GM23338 (cell line): ENCODE results near the gene RARRES2. TPM values are rescaled to one million over a fixed set of nuclear protein-coding genes. Genes with fewer than 3 reads are reported as not detected.

ENCODE experiments used
- ATAC-seq: fragments of 200-7000 bp; cut with Tn5 transposase; 3 replicates; pipeline ENCODE4 v1.9.1; 2020
- DNase-seq: peaks from one replicate; pipeline ENCODE4 v3.0.0-alpha.2; 2015; ENCODE audit warnings: low spot score
- H2AFZ ChIP-seq: fragments of 200-600 bp; sonication (generic); 2 replicates; pipeline ENCODE4 v1.8.0; 2016; ENCODE audit warnings: antibody characterized with exemption, mild to moderate bottlenecking, moderate library complexity
- H3F3A ChIP-seq: fragments of 200-600 bp; sonication (generic); replicated peaks from 2 replicates; pipeline ENCODE4 v1.8.0; 2017; ENCODE audit warnings: antibody characterized with exemption, mixed run types, low read depth
- H3K27ac ChIP-seq: fragments of 200-600 bp; sonication (generic); 2 replicates; pipeline ENCODE4 v1.6.1; 2016; ENCODE audit warnings: low read depth
- H3K27me3 ChIP-seq: fragments of 200-600 bp; sonication (generic); 2 replicates; pipeline ENCODE4 v1.8.0; 2016; ENCODE audit warnings: mild to moderate bottlenecking, mixed run types, moderate library complexity; ENCODE audit not compliant: insufficient read depth
- H3K36me3 ChIP-seq: fragments of 200-600 bp; sonication (generic); 2 replicates; pipeline ENCODE4 v1.8.0; 2016; ENCODE audit warnings: mild to moderate bottlenecking; ENCODE audit not compliant: insufficient read depth
- H3K4me1 ChIP-seq: fragments of 200-600 bp; sonication (generic); 2 replicates; pipeline ENCODE4 v1.8.0; 2016; ENCODE audit warnings: mild to moderate bottlenecking, moderate library complexity; ENCODE audit not compliant: insufficient read depth
- H3K4me2 ChIP-seq: fragments of 200-600 bp; sonication (generic); 2 replicates; pipeline ENCODE4 v1.7.1; 2017; ENCODE audit warnings: mixed run types
- H3K4me3 ChIP-seq: fragments of 200-600 bp; sonication (generic); 2 replicates; pipeline ENCODE4 v1.6.1; 2016; ENCODE audit warnings: mixed run types
- H3K79me2 ChIP-seq: fragments of 200-600 bp; sonication (generic); replicated peaks from 2 replicates; pipeline ENCODE4 v1.8.0; 2017; ENCODE audit warnings: mild to moderate bottlenecking; ENCODE audit not compliant: insufficient read depth
- H3K9me2 ChIP-seq: fragments of 200-600 bp; sonication (generic); 2 replicates; pipeline ENCODE4 v1.8.0; 2017; ENCODE audit not compliant: insufficient read depth
- H4K20me1 ChIP-seq: fragments of 200-600 bp; sonication (generic); replicated peaks from 2 replicates; pipeline ENCODE4 v1.8.0; 2017; ENCODE audit warnings: mild to moderate bottlenecking; ENCODE audit not compliant: insufficient read depth
- H3K27ac Mint-ChIP-seq: 2 replicates; pipeline ENCODE4 v1.8.0; 2020; ENCODE audit warnings: inconsistent platforms, mild to moderate bottlenecking, moderate library complexity, mixed read lengths
- H3K27me3 Mint-ChIP-seq: 3 replicates; pipeline ENCODE4 v1.8.0; 2022; ENCODE audit warnings: low read depth, mild to moderate bottlenecking, moderate library complexity, mixed read lengths, inconsistent platforms; ENCODE audit not compliant: insufficient read depth, poor library complexity
- H3K36me3 Mint-ChIP-seq: 3 replicates; pipeline ENCODE4 v1.8.0; 2021; ENCODE audit warnings: low read depth, mild to moderate bottlenecking, inconsistent platforms, moderate library complexity, mixed read lengths
- H3K4me1 Mint-ChIP-seq: 3 replicates; pipeline ENCODE4 v1.8.0; 2020; ENCODE audit warnings: mild to moderate bottlenecking, inconsistent platforms, mixed read lengths
- H3K4me3 Mint-ChIP-seq: 3 replicates; pipeline ENCODE4 v1.8.0; 2021; ENCODE audit warnings: moderate library complexity, mild to moderate bottlenecking, inconsistent platforms, mixed read lengths
- H3K9me3 Mint-ChIP-seq: 3 replicates; pipeline ENCODE4 v1.8.0; 2020; ENCODE audit warnings: moderate library complexity, mild to moderate bottlenecking, inconsistent platforms, mixed read lengths
- CREB1 ChIP-seq: fragments of 250-450 bp; sonication (Bioruptor Pico); IDR thresholded peaks from 2 replicates; pipeline ENCODE4 v1.5.0; 2020; ENCODE audit warnings: low read depth, mild to moderate bottlenecking, moderate library complexity
- EZH2 ChIP-seq: fragments of 200-600 bp; sonication (generic); IDR thresholded peaks from one replicate; pipeline ENCODE4 v1.8.0; 2017; ENCODE audit warnings: antibody characterized with exemption, mild to moderate bottlenecking, low read depth; ENCODE audit not compliant: unreplicated experiment
- EZH2phosphoT487 ChIP-seq: fragments of 200-600 bp; sonication (generic); IDR thresholded peaks from one replicate; pipeline ENCODE4 v1.8.1; 2018; ENCODE audit warnings: antibody characterized with exemption; ENCODE audit not compliant: unreplicated experiment
- JUNB ChIP-seq: IDR thresholded peaks from one replicate; pipeline ENCODE4 v1.6.1; 2016; ENCODE audit warnings: antibody characterized with exemption; ENCODE audit not compliant: unreplicated experiment
- NANOG ChIP-seq: IDR thresholded peaks from 2 replicates; pipeline ENCODE4 v1.6.1; 2016; ENCODE audit warnings: antibody characterized with exemption, borderline replicate concordance
- POLR2AphosphoS5 ChIP-seq: IDR thresholded peaks from 2 replicates; pipeline ENCODE4 v1.6.1; 2016; ENCODE audit warnings: antibody characterized with exemption, low read depth
- STAT1 ChIP-seq: IDR thresholded peaks from one replicate; pipeline ENCODE4 v1.6.1; 2016; ENCODE audit warnings: antibody characterized with exemption; ENCODE audit not compliant: unreplicated experiment
- ZNF114 ChIP-seq: fragments of 250-450 bp; sonication (Bioruptor Pico); IDR thresholded peaks from 2 replicates; pipeline ENCODE4 v1.5.0; 2020; ENCODE audit warnings: mild to moderate bottlenecking, moderate library complexity
- ZNF331 ChIP-seq: fragments of 250-450 bp; sonication (Bioruptor Pico); IDR thresholded peaks from 2 replicates; pipeline ENCODE4 v1.5.0; 2020; ENCODE audit warnings: low read depth, mild to moderate bottlenecking, moderate library complexity
- polyA plus RNA-seq: library from polyadenylated mRNA; unstranded; fragments of >200 nt; fragmentation: Nextera tagmentation; extraction: Ambion mirVana; gene quantifications from 2 replicates; pipeline ENCODE4 v1.2.1, GENCODE V29; 2016
- total RNA-seq: library from RNA; depleted of rRNA; stranded (reverse); fragments of >200 nt; shearing (Covaris generic); gene quantifications from 2 replicates; pipeline ENCODE4 v1.2.3, GENCODE V29; 2014
- TF ChIP-seq, protein P1 (sequence below), 2 experiments: fragments of 200-600 bp in 1 of 2; sonication (generic) in 1 of 2; conservative IDR thresholded peaks; 2 replicates each; pipeline versions ENCODE4 v1.5.1 to v1.6.1; 2016 to 2017; ENCODE audit warnings: antibody characterized with exemption in 2 of 2, low read depth in 2 of 2, mild to moderate bottlenecking in 2 of 2, moderate library complexity in 1 of 2
- TF ChIP-seq, protein P2 (sequence below): fragments of 250-450 bp; sonication (Bioruptor Pico); IDR thresholded peaks from 2 replicates; pipeline ENCODE4 v1.5.0; 2020; ENCODE audit warnings: mild to moderate bottlenecking, moderate library complexity
- TF ChIP-seq, protein P3 (sequence below): IDR thresholded peaks from 2 replicates; pipeline ENCODE4 v1.6.1; 2016; ENCODE audit warnings: antibody characterized with exemption

RARRES2 gene
- total and polyA plus RNA-seq, 2 experiments from 2014 or later, result 169 to 314 TPM

DNA sequence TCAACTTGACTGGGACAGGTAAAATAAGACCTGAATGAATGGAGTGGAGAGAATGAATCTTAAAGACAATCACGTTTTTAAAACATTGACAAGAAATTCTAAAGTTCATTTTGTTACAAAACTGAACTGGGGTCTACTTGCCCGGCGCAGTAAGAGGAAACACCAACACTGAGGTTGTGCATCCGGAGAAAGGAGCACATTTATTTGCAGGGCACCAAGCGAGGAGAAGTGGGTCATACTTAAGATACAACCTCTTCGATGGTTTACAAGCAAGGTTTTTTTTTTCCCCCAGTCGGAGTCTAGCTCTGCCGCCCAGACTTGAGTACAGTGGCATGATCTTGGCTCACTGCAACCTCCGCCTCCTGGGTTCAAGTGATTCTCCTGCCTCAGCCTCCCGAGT is 23.8 kb upstream of the RARRES2 start (continued):
- TF ChIP-seq, protein P1, sequence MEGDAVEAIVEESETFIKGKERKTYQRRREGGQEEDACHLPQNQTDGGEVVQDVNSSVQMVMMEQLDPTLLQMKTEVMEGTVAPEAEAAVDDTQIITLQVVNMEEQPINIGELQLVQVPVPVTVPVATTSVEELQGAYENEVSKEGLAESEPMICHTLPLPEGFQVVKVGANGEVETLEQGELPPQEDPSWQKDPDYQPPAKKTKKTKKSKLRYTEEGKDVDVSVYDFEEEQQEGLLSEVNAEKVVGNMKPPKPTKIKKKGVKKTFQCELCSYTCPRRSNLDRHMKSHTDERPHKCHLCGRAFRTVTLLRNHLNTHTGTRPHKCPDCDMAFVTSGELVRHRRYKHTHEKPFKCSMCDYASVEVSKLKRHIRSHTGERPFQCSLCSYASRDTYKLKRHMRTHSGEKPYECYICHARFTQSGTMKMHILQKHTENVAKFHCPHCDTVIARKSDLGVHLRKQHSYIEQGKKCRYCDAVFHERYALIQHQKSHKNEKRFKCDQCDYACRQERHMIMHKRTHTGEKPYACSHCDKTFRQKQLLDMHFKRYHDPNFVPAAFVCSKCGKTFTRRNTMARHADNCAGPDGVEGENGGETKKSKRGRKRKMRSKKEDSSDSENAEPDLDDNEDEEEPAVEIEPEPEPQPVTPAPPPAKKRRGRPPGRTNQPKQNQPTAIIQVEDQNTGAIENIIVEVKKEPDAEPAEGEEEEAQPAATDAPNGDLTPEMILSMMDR (conservative IDR thresholded peaks at IDR 0.05; ENCODE audit: low read depth in 2 of 2), result no peak
- TF ChIP-seq ZNF114 (CRISPR knock-in tag), result no peak

DNA sequence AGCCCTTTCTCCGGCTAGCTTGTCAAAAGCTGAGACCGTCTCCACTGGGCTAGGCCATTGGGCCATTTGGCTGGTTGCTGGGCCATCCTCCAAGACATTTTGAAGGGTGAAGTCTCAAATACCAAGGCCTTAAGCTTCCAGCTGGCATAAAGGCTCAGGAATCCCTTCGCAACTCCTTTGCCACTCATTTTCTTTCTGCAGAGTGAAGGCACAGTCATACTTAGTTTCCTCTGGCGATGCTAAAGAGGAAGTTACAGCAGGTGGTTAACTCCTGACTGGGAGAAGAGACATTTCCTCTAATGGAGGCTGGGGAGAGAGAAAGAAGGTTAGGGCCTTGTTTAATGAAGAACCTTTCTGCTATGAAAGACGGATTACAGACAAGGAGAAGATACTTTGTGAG is 22.4 kb upstream of the RARRES2 start:
- Histone ChIP-seq H3K27me3 (no peaks in the 10 kb centered on the region), H3K9me2 (no peaks in the 10 kb centered on the region), H4K20me1 (no peaks in the 10 kb centered on the region), H2AFZ (no peak overlapping the region), H3K4me2 (no peak overlapping the region), H3K4me3 (no peak overlapping the region), H3K27ac (no peak overlapping the region), H3K36me3 (no peaks in the 10 kb centered on the region), H3K79me2 (peaks cover 6% of the 10 kb centered on the region), H3F3A (0 out of 2 replicates have a peak, but pooled peaks cover 10% of the 10 kb centered on the region), H3K4me1 (peaks cover 58% of the 10 kb centered on the region)
- ATAC-seq (no peak), DNase-seq (no peak)
- H3K9me3 Mint-ChIP-seq, result no peaks in the 10 kb centered on the region; the same call in 2 of the 3 replicates
- H3K36me3 Mint-ChIP-seq, result peaks cover under 1% of the 10 kb centered on the region; the same call in 1 of the 3 replicates
- no peak overlapping the region for H3K4me3 Mint-ChIP-seq
- H3K27ac Mint-ChIP-seq, result no peak overlapping the region
- peaks cover 10% of the 10 kb centered on the region for H3K27me3 Mint-ChIP-seq
- H3K4me1 Mint-ChIP-seq, result peaks cover 53% of the 10 kb centered on the region
- TF ChIP-seq EZH2phosphoT487 (no peak), NANOG (no peak), JUNB (no peak), POLR2AphosphoS5 (no peak), STAT1 (no peak), ZNF114 (CRISPR knock-in tag) (no peak), EZH2 (no peak), ZNF331 (no peak), CREB1 (no peak)
- TF ChIP-seq, protein P2, sequence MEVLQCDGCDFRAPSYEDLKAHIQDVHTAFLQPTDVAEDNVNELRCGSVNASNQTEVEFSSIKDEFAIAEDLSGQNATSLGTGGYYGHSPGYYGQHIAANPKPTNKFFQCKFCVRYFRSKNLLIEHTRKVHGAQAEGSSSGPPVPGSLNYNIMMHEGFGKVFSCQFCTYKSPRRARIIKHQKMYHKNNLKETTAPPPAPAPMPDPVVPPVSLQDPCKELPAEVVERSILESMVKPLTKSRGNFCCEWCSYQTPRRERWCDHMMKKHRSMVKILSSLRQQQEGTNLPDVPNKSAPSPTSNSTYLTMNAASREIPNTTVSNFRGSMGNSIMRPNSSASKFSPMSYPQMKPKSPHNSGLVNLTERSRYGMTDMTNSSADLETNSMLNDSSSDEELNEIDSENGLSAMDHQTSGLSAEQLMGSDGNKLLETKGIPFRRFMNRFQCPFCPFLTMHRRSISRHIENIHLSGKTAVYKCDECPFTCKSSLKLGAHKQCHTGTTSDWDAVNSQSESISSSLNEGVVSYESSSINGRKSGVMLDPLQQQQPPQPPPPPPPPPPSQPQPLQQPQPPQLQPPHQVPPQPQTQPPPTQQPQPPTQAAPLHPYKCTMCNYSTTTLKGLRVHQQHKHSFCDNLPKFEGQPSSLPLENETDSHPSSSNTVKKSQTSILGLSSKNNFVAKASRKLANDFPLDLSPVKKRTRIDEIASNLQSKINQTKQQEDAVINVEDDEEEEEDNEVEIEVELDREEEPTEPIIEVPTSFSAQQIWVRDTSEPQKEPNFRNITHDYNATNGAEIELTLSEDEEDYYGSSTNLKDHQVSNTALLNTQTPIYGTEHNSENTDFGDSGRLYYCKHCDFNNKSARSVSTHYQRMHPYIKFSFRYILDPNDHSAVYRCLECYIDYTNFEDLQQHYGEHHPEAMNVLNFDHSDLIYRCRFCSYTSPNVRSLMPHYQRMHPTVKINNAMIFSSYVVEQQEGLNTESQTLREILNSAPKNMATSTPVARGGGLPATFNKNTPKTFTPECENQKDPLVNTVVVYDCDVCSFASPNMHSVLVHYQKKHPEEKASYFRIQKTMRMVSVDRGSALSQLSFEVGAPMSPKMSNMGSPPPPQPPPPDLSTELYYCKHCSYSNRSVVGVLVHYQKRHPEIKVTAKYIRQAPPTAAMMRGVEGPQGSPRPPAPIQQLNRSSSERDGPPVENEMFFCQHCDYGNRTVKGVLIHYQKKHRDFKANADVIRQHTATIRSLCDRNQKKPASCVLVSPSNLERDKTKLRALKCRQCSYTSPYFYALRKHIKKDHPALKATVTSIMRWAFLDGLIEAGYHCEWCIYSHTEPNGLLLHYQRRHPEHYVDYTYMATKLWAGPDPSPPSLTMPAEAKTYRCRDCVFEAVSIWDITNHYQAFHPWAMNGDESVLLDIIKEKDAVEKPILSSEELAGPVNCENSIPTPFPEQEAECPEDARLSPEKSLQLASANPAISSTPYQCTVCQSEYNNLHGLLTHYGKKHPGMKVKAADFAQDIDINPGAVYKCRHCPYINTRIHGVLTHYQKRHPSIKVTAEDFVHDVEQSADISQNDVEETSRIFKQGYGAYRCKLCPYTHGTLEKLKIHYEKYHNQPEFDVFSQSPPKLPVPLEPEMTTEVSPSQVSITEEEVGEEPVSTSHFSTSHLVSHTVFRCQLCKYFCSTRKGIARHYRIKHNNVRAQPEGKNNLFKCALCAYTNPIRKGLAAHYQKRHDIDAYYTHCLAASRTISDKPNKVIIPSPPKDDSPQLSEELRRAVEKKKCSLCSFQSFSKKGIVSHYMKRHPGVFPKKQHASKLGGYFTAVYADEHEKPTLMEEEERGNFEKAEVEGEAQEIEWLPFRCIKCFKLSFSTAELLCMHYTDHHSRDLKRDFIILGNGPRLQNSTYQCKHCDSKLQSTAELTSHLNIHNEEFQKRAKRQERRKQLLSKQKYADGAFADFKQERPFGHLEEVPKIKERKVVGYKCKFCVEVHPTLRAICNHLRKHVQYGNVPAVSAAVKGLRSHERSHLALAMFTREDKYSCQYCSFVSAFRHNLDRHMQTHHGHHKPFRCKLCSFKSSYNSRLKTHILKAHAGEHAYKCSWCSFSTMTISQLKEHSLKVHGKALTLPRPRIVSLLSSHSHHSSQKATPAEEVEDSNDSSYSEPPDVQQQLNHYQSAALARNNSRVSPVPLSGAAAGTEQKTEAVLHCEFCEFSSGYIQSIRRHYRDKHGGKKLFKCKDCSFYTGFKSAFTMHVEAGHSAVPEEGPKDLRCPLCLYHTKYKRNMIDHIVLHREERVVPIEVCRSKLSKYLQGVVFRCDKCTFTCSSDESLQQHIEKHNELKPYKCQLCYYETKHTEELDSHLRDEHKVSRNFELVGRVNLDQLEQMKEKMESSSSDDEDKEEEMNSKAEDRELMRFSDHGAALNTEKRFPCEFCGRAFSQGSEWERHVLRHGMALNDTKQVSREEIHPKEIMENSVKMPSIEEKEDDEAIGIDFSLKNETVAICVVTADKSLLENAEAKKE (CRISPR knock-in tag), result no peak
- TF ChIP-seq, protein P1 (conservative IDR thresholded peaks at IDR 0.05; ENCODE audit: low read depth in 2 of 2), result no peak
- TF ChIP-seq, protein P3, sequence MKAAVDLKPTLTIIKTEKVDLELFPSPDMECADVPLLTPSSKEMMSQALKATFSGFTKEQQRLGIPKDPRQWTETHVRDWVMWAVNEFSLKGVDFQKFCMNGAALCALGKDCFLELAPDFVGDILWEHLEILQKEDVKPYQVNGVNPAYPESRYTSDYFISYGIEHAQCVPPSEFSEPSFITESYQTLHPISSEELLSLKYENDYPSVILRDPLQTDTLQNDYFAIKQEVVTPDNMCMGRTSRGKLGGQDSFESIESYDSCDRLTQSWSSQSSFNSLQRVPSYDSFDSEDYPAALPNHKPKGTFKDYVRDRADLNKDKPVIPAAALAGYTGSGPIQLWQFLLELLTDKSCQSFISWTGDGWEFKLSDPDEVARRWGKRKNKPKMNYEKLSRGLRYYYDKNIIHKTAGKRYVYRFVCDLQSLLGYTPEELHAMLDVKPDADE, result no peak
